ENCODE measurements around the gene ANTKMT.
A peak's percentile ranks its signal among the peaks of the same experiment; 100 is the strongest.

The ANTKMT gene

GRCh38 chr16:678858-679813 is 41.8 kb upstream of the ANTKMT start:
- no peak for TF ChIP-seq CTCF (IDR thresholded peaks at IDR 0.05; ENCODE audit: low read depth, low read length)
- DNase-seq (ENCODE audit: low read depth, low spot score) = peak; percentile 48
- in situ Hi-C loops (cut with HindIII; ENCODE audit: low sequenced_read_pairs) = no loop called here
- peak overlapping the region; percentile 47 for H3K4me3 ChIP-seq (ENCODE audit: low read depth, low read length)

GRCh38 chr16:679814-680624 is 40.9 kb upstream of the ANTKMT start, which contains the start of gene STUB1:
Gene STUB1 (plus strand): TSS chr16:680410. CDS start chr16:680526, 116 bp downstream.
- peak; percentile 87 for DNase-seq (ENCODE audit: low read depth, low spot score)
- peak within 1 kb of the TSS; percentile 75 for H3K4me3 ChIP-seq (ENCODE audit: low read depth, low read length)
- TF ChIP-seq CTCF (IDR thresholded peaks at IDR 0.05; ENCODE audit: low read depth, low read length) = no peak
- in situ Hi-C loops (cut with HindIII; ENCODE audit: low sequenced_read_pairs) = no loop called here

- no peak for DNase-seq (ENCODE audit: low read depth, low spot score)
- peak overlapping the region; percentile 75 for H3K4me3 ChIP-seq (ENCODE audit: low read depth, low read length)
- in situ Hi-C loops (cut with HindIII; ENCODE audit: low sequenced_read_pairs) = no loop called here
- no peak for TF ChIP-seq CTCF (IDR thresholded peaks at IDR 0.05; ENCODE audit: low read depth, low read length)
These were observed 40.4 kb upstream of the ANTKMT start for GRCh38 chr16:680625-680945.

GRCh38 chr16:680967-681745 is 39.8 kb upstream of the ANTKMT start:
- DNase-seq (ENCODE audit: low read depth, low spot score) = peak; percentile 40
- in situ Hi-C loops (cut with HindIII; ENCODE audit: low sequenced_read_pairs) = no loop called here
- peak overlapping the region; percentile 75 for H3K4me3 ChIP-seq (ENCODE audit: low read depth, low read length)
- no peak for TF ChIP-seq CTCF (IDR thresholded peaks at IDR 0.05; ENCODE audit: low read depth, low read length)

- TF ChIP-seq CTCF (IDR thresholded peaks at IDR 0.05; ENCODE audit: low read depth, low read length) = no peak
- in situ Hi-C loops (cut with HindIII; ENCODE audit: low sequenced_read_pairs) = no loop called here
- DNase-seq (ENCODE audit: low read depth, low spot score) = peak; percentile 19
- peak overlapping the region; percentile 75 for H3K4me3 ChIP-seq (ENCODE audit: low read depth, low read length)
These were observed 39.1 kb upstream of the ANTKMT start for GRCh38 chr16:681746-682427.

All from astrocyte of the spinal cord (primary cell).